Karpas-422 (cell line): ENCODE measurements around the gene PYCR2. TPM values are rescaled to one million over a fixed set of nuclear protein-coding genes. Genes with fewer than 3 reads are reported as not detected.

ENCODE experiments used
- DNase-seq: peaks from one replicate; pipeline ENCODE4 v3.0.0-alpha.2; 2015
- H2AFZ ChIP-seq: fragments of 200-600 bp; sonication (generic); 2 replicates; pipeline ENCODE4 v1.6.1; 2014; ENCODE audit warnings: antibody characterized with exemption, low read length, mixed read lengths
- H3K27ac ChIP-seq: fragments of 200-600 bp; sonication (generic); 2 replicates; pipeline ENCODE4 v1.5.1; 2014; ENCODE audit warnings: mild to moderate bottlenecking, low read length, moderate library complexity
- H3K27me3 ChIP-seq: fragments of 200-600 bp; sonication (generic); 2 replicates; pipeline ENCODE4 v1.6.1; 2014; ENCODE audit warnings: low read length, mixed read lengths
- H3K36me3 ChIP-seq: fragments of 200-600 bp; sonication (generic); 2 replicates; pipeline ENCODE4 v1.6.1; 2014; ENCODE audit warnings: low read length, mixed read lengths; ENCODE audit not compliant: insufficient read depth
- H3K4me1 ChIP-seq: fragments of 200-600 bp; sonication (generic); 2 replicates; pipeline ENCODE4 v1.6.1; 2014; ENCODE audit warnings: mild to moderate bottlenecking, low read length, mixed read lengths
- H3K4me2 ChIP-seq: fragments of 200-600 bp; sonication (generic); 2 replicates; pipeline ENCODE4 v1.6.1; 2014; ENCODE audit warnings: low read length, low read depth, mild to moderate bottlenecking; ENCODE audit not compliant: poor library complexity, severe bottlenecking
- H3K4me3 ChIP-seq: fragments of 200-600 bp; sonication (generic); 2 replicates; pipeline ENCODE4 v1.5.1; 2014; ENCODE audit warnings: mild to moderate bottlenecking, antibody characterized with exemption, low read length, mixed read lengths
- H3K79me2 ChIP-seq: fragments of 200-600 bp; sonication (generic); 2 replicates; pipeline ENCODE4 v1.6.1; 2014; ENCODE audit warnings: mild to moderate bottlenecking, low read length, mixed read lengths
- H3K9ac ChIP-seq: fragments of 200-600 bp; sonication (generic); 2 replicates; pipeline ENCODE4 v1.6.0; 2014; ENCODE audit warnings: low read length
- H3K9me2 ChIP-seq: fragments of 200-600 bp; sonication (generic), shearing (Covaris generic); replicated peaks from 2 replicates; pipeline ENCODE4 v1.6.0; 2014; ENCODE audit warnings: mild to moderate bottlenecking, low read length, moderate library complexity; ENCODE audit not compliant: insufficient read depth
- H3K9me3 ChIP-seq: fragments of 300-700, 200-600 bp; sonication (generic); 2 replicates; pipeline ENCODE4 v1.6.1; 2014; ENCODE audit warnings: low read length, mixed read lengths
- H4K20me1 ChIP-seq: fragments of 200-600 bp; sonication (generic); 2 replicates; pipeline ENCODE4 v1.6.1; 2014; ENCODE audit warnings: mild to moderate bottlenecking, antibody characterized with exemption, low read length, low read depth; ENCODE audit not compliant: insufficient read depth
- total RNA-seq: library from RNA; depleted of rRNA; stranded (reverse); fragments of >200 nt; shearing (Covaris generic); gene quantifications from 2 replicates; pipeline ENCODE4 v1.2.3, GENCODE V29; 2014; ENCODE audit warnings: low replicate concordance

Gene PYCR2
- total RNA-seq, 1 experiment from 2014 or later, result 57.0 TPM

DNA sequence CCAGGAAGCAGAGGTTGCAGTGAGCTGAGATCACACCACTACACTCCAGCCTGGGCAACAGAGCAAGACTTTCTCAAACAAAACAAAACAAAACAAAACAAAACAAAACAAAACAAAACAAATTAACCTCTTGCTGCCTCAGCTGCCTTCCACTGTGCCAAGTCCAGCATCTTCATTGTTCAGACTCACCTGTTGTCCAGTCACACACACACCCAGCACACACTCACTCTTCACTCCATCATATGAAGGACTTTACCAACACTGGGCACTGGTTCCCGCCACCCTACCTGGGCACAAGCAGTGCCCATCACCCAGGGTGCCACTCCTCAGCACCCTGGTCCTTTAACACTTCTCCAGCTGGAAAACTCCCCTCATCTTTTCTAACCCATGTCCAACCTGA lies 14.6 kb downstream of the PYCR2 start:
- Histone ChIP-seq H3K27me3 (no peaks in the 10 kb centered on the region), H3K27ac (no peak overlapping the region), H3K9ac (no peak overlapping the region), H2AFZ (no peak overlapping the region), H3K36me3 (no peaks in the 10 kb centered on the region), H3K4me1 (no peaks in the 10 kb centered on the region), H3K9me2 (no peaks in the 10 kb centered on the region), H3K4me2 (no peak overlapping the region), H3K79me2 (no peaks in the 10 kb centered on the region), H3K4me3 (no peak overlapping the region), H3K9me3 (no peaks in the 10 kb centered on the region), H4K20me1 (no peaks in the 10 kb centered on the region)
- no peak for DNase-seq

DNA sequence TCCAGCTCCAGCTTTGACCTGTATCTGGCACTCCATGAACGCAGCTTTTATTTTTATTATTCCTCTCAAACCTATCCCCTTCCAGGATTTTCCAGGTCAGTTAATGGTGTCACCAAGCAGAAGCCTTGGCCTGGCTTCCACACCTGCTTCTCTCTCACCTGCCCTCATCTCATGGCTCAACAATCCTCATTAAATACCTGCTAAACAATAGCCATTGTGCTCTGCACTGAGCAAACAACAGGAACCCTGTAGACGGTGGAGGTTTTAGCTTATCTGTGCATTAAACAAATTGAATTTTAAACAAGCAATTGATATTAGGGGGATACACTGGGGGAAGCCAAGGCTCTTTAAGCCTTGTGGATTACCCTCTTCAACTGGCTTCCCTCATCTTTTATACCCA lies 15.3 kb downstream of the PYCR2 start:
- H2AFZ ChIP-seq, result no peak overlapping the region
- no peaks in the 10 kb centered on the region for H3K79me2 ChIP-seq
- no peak for DNase-seq
- no peak overlapping the region for H3K27ac ChIP-seq
- no peak overlapping the region for H3K9ac ChIP-seq
- H3K36me3 ChIP-seq, result no peaks in the 10 kb centered on the region
- no peak overlapping the region for H3K4me2 ChIP-seq
- H3K9me2 ChIP-seq, result no peaks in the 10 kb centered on the region
- no peaks in the 10 kb centered on the region for H3K27me3 ChIP-seq
- no peaks in the 10 kb centered on the region for H3K9me3 ChIP-seq
- H3K4me1 ChIP-seq, result no peaks in the 10 kb centered on the region
- H4K20me1 ChIP-seq, result no peaks in the 10 kb centered on the region
- H3K4me3 ChIP-seq, result no peak overlapping the region

DNA sequence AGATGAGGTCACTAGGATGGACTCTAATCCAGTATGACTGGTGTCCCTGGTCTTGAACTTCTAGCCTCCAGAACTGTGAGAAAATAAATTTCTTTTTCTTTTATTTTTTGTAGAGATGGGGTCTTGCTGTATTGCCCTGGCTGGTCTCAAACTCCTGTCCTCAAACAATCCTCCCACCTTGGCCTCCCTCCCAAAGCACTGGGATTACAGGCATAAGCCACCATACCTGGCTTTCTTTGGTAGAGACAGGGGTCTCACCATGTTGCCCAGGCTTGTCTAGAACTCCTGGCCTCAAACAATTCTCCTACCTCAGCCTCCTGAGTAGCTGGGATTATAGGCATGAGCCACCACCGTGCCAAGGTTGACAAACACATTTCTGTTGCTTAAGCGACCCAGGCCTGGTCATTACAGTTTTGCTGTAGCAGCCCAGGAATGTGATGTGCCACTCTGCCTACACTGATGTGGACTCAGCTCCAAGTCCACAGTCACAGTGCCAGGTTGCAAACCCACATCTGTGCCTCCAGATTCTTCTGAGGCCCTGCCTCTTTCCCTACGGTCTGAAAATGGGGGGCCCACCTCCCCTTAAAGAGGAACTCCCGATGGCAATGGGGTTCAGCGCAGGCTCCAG lies 15.9 kb downstream of the PYCR2 start:
- Histone ChIP-seq H3K9me3 (no peaks in the 10 kb centered on the region), H3K4me1 (no peaks in the 10 kb centered on the region), H3K79me2 (no peaks in the 10 kb centered on the region), H2AFZ (no peak overlapping the region), H3K9me2 (no peaks in the 10 kb centered on the region), H3K27me3 (no peaks in the 10 kb centered on the region), H3K9ac (no peak overlapping the region), H3K4me2 (no peak overlapping the region), H4K20me1 (no peaks in the 10 kb centered on the region), H3K27ac (no peak overlapping the region), H3K36me3 (no peaks in the 10 kb centered on the region), H3K4me3 (no peak overlapping the region)
- no peak for DNase-seq

DNA sequence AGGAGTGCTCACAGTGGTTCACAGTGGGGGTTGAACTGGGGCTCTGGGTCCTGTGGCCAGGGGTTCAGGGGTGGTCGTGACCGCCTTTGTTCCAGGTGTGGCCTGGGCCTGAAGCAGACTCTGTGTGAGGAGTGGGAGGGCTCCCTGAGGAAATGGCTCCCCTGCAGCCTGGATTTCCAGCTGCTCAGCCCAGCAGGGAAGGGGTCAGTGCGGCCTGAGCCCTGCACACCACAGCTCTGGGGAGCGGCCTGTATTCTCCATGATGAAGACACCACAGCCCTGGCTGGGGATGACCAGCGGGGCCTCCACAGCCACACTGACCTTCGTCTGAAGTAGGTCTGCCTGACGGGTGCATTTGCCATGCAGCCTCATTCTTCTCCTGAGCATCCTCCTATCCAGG lies 16.7 kb downstream of the PYCR2 start:
- Histone ChIP-seq H2AFZ (no peak overlapping the region), H3K9me2 (no peaks in the 10 kb centered on the region), H3K27ac (no peak overlapping the region), H3K9ac (no peak overlapping the region), H3K36me3 (no peaks in the 10 kb centered on the region), H3K9me3 (no peaks in the 10 kb centered on the region), H3K4me2 (no peak overlapping the region), H3K4me1 (no peaks in the 10 kb centered on the region), H3K4me3 (no peak overlapping the region), H3K79me2 (no peaks in the 10 kb centered on the region), H4K20me1 (no peaks in the 10 kb centered on the region), H3K27me3 (no peaks in the 10 kb centered on the region)
- no peak for DNase-seq

DNA sequence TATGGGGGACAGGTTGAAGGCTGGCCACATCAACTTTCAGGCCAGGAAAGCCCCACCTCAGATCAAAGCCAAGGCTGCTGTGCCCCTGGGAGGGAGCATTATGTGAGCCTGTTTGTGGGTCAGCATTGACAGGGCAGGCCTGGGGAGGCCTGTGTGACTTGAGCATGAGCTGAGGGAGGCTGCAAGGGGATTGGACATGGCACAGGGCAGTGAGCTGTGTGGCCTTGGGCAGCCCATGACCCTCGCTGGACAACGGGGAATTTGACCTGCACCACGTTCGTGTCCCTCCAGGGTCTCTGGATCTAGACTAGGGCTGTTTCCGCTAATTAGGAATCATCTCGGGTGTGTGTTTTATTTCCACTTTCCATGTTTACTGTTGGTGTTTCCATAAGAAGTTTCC lies 17.6 kb downstream of the PYCR2 start:
- H4K20me1 ChIP-seq, result no peaks in the 10 kb centered on the region
- H2AFZ ChIP-seq, result no peak overlapping the region
- H3K27me3 ChIP-seq, result no peaks in the 10 kb centered on the region
- no peak overlapping the region for H3K9ac ChIP-seq
- H3K4me3 ChIP-seq, result no peak overlapping the region
- no peaks in the 10 kb centered on the region for H3K79me2 ChIP-seq
- no peaks in the 10 kb centered on the region for H3K4me1 ChIP-seq
- H3K9me3 ChIP-seq, result no peaks in the 10 kb centered on the region
- H3K36me3 ChIP-seq, result no peaks in the 10 kb centered on the region
- no peak for DNase-seq
- H3K27ac ChIP-seq, result no peak overlapping the region
- no peak overlapping the region for H3K4me2 ChIP-seq
- no peaks in the 10 kb centered on the region for H3K9me2 ChIP-seq

DNA sequence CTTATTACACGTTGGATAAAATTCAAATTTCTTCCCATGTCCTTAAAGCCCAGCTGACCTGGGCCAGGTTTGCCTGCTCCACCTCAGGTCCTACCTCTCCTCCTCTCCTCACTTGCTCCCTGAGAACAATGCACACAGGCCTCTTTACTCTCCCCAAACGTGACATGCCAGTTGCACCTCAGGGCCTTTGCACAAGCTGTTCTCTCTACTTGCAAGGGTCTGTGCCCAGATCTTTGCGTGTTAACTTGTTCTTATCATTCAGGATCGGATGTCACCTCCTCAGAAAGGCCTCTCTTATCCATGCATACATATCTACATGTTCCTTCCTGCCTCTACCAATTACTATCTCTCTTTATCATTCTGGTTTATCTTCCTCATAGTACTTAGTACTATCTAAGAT lies 20.4 kb downstream of the PYCR2 start:
- H2AFZ ChIP-seq, result no peak overlapping the region
- H3K36me3 ChIP-seq, result no peaks in the 10 kb centered on the region
- H3K27me3 ChIP-seq, result no peaks in the 10 kb centered on the region
- no peaks in the 10 kb centered on the region for H3K79me2 ChIP-seq
- H4K20me1 ChIP-seq, result no peaks in the 10 kb centered on the region
- H3K27ac ChIP-seq, result no peak overlapping the region
- H3K9me3 ChIP-seq, result no peaks in the 10 kb centered on the region
- no peak overlapping the region for H3K9ac ChIP-seq
- no peaks in the 10 kb centered on the region for H3K9me2 ChIP-seq
- no peak overlapping the region for H3K4me3 ChIP-seq
- H3K4me2 ChIP-seq, result no peak overlapping the region
- no peak for DNase-seq
- no peaks in the 10 kb centered on the region for H3K4me1 ChIP-seq

DNA sequence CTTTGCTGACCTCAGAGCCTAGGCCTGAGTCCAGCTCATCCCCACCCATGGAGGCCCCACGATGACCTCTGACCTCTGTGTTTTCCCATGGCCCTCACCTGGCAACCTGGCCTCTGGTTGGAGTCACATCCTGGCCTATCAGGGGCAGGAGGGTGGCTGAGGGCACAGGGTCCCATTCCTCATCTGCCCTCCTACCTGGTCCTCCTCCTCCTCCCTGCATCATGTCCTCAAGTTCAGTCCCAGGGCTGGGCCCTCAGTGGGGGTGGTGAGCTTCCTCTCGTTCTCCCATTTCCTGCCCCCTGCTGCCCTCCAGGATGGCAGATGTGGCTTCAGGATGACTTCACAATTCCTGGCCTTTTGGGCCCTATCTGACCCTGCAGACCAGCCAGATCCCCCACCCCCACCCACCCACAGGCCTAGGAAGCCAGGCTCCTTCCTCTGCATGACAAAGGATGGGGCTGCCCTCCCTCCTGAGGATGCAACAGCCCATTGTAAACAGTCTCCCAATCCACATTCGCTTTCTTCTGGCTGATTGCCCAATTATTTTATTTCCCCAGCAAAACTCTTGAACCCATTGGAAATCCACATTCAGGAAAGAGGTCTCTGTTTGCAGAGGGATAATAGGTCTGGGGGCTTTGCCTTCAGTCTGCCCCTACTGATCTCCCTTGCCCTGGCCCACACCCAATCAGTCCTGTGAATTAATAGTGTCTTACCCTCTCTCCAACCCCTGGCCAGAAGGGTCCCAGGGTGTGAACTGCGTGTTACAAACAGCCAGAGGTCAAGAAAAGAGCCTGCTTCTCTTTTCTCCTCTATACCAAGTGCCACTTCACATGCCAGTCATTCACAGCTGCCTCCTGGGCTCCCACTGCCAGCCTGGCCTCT lies 24.8 kb downstream of the PYCR2 start:
- no peaks in the 10 kb centered on the region for H3K4me1 ChIP-seq

DNA sequence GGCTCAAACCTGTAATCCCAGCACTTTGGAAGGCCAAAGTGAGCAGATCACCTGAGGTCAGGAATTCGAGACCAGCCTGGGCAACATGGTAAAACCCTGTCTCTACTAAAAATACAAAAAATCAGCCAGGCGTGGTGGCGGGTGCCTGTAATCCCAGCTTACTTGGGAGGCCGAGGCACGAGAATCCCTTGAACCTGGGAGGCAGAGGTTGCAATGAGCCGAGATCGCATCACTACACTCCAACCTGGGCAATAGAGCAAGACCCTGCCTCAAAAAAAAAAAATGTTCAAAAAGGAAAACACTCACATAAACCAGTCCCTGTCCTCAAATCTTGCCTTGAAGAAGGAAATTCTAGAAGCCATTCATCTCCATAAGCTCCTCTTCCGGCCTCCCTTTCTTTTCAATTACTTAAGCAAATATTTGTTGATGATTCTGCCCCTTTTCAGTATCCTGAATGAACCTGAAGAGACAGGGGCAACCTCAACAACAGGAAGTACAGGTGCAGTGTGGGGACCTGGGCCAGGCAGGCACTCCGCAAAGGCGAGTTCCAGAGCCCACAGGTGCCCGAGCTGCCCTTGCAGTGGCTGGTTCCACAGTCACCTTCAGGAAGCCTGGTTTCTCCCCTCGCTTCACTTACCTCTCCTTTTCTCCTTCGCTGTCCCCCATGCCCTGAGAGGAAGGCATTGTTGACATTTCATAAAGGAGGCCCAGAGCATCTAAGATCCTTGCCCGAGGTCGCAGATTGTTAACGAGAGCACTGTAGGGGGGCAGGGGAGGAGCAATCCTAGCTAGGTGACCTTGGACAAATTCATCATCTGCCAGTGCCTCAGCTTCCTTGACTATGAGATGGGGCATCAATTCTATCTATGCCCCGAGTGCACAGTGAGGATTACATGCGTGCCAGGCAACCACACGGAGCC lies 26.2 kb downstream of the PYCR2 start:
- Histone ChIP-seq H3K9ac (no peak overlapping the region), H3K27ac (no peak overlapping the region), H3K9me3 (no peaks in the 10 kb centered on the region), H3K9me2 (no peaks in the 10 kb centered on the region), H3K36me3 (no peaks in the 10 kb centered on the region), H2AFZ (no peak overlapping the region), H4K20me1 (no peaks in the 10 kb centered on the region), H3K27me3 (no peaks in the 10 kb centered on the region), H3K4me2 (no peak overlapping the region), H3K4me1 (no peaks in the 10 kb centered on the region), H3K4me3 (no peak overlapping the region), H3K79me2 (no peaks in the 10 kb centered on the region)
- no peak for DNase-seq

More for the DNA sequence above, 24.8 kb downstream of the PYCR2 start:
- Histone ChIP-seq H3K9ac (no peak overlapping the region), H3K79me2 (no peaks in the 10 kb centered on the region), H3K36me3 (no peaks in the 10 kb centered on the region), H3K27me3 (no peaks in the 10 kb centered on the region), H2AFZ (no peak overlapping the region), H3K27ac (no peak overlapping the region), H4K20me1 (no peaks in the 10 kb centered on the region), H3K9me3 (no peaks in the 10 kb centered on the region), H3K4me2 (no peak overlapping the region), H3K4me3 (no peak overlapping the region), H3K9me2 (no peaks in the 10 kb centered on the region)
- DNase-seq, result no peak
